Fibroblast of lung (primary cell): ENCODE results near the gene UPB1.

Experiments
- EZH2 ChIP-seq: IDR thresholded peaks from 2 replicates; pipeline ENCODE4 v1.5.1; 2012; ENCODE audit warnings: low read length, control low read depth, mild to moderate bottlenecking; ENCODE audit errors: missing control alignments
- TF ChIP-seq, protein P1 (sequence below), 2 donors: IDR thresholded peaks in 1 of 2; conservative IDR thresholded peaks in 1 of 2; 1 replicate in 1 of 2; 2 replicates in 1 of 2; pipeline ENCODE4 v1.5.1; 2011 to 2012; ENCODE audit warnings: low read length in 2 of 2, control low read depth in 1 of 2, inconsistent platforms in 1 of 2, low read depth in 1 of 2, mild to moderate bottlenecking in 1 of 2

DNA sequence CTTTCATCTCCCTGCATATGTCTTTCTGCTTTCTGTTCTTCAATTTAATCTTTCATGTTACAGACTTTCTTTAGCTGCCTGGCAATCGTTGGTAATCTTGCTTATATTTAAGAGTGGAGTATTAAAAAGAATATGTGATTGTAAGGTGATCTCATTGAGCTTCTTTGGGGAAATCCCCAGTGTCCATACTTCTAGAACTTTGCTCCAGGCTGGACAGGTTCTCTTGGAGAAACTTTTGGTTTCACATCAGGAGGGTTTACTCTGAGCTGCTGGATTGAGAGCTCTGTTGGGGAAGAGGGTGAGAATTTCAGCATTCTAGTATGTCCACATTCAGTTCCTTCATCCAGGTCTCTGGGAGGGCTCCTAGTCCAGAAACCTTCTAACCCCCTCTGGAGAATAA lies 81.6 kb downstream of the UPB1 start:
- TF ChIP-seq, protein P1, sequence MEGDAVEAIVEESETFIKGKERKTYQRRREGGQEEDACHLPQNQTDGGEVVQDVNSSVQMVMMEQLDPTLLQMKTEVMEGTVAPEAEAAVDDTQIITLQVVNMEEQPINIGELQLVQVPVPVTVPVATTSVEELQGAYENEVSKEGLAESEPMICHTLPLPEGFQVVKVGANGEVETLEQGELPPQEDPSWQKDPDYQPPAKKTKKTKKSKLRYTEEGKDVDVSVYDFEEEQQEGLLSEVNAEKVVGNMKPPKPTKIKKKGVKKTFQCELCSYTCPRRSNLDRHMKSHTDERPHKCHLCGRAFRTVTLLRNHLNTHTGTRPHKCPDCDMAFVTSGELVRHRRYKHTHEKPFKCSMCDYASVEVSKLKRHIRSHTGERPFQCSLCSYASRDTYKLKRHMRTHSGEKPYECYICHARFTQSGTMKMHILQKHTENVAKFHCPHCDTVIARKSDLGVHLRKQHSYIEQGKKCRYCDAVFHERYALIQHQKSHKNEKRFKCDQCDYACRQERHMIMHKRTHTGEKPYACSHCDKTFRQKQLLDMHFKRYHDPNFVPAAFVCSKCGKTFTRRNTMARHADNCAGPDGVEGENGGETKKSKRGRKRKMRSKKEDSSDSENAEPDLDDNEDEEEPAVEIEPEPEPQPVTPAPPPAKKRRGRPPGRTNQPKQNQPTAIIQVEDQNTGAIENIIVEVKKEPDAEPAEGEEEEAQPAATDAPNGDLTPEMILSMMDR (conservative IDR thresholded peaks at IDR 0.05 in 1 of 2, IDR thresholded peaks at IDR 0.05 in 1 of 2; ENCODE audit: low read depth in 1 of 2, low read length in 2 of 2), result no peak
- TF ChIP-seq EZH2, result no peak
